Measurements from ENCODE around the gene NELL2.
"Not testable (repeated sequence)": the region's sequence is repeated elsewhere in the genome, so short reads cannot be mapped to it uniquely, and the experiment has no call there.

NELL2 gene

GRCh38 chr12:44847403-44847802, 28.7 kb downstream of the NELL2 start:
- DNase-seq, result no peak

DNA sequence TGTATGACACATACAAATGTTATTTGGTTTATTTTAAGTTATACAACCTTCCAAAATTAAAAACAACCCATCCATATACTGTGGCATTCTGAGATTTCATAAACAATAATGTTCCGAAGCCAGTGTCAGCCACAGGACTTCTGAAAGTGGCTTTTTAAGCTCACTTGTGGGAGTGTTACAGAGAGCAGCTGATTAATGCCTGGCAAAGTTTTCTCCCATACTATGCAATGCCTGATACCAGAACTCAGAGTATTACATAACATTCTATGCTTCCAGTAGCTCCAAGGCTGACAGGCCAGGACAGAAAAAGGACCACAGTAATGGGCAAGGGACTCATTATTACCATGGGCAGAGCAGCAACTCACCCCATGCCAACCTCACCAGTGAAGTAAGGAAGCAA, 29.3 kb downstream of the NELL2 start:
- DNase-seq, result no peak

DNA sequence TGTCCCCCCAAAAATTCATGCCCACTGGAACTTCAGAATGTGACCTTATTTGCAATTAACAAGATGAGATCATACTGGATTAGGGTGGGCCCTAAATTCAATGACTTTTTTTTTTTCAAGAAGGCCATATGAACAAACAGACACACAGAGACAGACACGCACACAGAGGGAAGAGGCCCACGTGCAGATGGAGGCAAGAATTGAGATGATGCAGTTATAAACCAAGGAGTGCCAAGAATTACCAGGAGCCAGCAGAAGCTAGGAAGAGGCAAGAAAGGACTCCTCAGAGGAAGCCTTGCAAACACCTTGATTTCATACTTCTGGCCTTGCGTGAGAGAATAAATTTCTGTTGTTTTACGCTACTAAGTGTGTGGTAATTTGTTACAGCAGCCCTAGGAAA, 33.4 kb downstream of the NELL2 start:
- DNase-seq, result no peak

DNA sequence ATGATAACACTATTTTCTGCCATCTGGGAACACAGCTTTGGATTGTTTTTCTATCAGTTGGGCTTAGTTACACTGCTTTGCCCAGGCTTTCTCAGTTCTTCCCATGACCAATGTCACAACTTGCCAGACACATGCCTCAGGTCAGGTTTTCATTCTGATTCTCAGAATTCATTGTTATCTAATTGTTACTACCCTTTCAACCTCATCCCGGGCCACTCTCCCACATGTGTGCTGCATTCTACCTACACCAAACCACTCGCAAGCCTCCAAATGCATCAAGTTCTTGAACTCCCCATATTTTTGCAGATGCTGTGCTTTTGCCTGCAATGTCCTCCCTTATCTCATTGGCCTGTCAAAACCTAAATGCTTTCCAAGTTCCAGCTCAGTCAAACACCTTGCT, 36.3 kb downstream of the NELL2 start:
- DNase-seq, result no peak

DNA sequence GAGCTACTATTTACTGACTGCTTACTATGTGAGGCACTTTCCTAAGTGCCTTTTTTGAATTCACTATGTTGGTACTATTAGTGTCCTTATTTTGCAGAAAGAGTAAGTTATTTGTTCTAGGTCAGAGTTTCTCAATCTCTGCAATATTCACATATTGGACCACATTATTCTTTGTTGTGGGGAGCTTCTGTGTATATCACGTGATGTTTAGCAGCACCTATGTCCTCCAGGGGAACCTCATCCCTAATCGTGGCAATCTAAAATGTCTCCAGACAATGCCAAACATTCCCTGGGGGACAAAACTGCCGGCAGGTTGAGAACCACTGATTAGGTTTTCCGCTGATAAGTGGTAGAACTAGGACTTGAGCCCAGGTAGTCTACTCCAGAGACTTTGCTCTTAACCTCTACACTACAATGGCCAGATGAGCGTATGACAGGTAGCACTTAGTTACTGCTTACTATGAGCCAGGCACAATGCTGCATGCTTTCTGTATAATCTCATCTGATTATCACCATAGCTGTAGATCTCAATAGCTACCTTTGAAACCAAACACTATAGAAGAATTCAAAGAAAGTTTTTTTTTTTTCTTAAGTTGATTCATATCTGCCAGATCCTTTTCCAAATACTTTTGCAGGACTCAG, 38.9 kb downstream of the NELL2 start:
- no peak for DNase-seq

DNA sequence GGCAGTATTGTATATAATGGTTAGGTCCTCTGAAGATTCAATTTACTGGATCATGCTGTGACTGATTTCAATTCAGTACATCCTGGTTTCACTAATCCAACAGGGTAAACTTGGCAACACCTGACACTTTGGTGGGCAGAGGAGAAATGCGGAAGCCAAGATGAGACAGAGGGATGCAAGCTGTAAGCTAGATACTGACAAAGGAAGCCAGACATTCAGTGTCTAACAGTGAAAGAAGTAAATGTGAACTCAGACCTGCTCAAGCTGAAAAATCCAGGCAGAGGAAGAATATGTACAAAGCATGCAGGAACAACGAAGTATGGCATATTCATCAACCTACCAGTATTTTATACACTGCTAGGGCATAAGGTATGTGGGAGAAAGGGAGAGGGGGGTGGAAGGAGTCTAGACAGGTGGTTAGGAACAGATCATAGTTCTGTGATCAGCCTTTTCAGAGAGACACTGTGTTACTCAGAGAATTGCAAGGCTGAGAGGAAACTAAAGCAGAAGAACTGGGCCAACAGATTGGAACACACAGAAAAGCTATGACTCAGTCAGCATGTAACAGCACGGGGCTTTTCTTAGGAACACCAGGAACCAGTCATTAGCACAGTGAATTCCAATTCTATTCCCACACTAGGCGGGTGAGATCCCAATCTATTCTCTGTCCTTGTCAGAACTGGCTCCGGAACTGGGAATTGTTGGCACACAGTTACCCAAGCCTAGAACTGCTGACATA, 40.3 kb downstream of the NELL2 start:
- no peak for DNase-seq

- not testable (repeated sequence) for DNase-seq
Observed at GRCh38 chr12:44834996-44835395, 41.1 kb downstream of the NELL2 start.

DNA sequence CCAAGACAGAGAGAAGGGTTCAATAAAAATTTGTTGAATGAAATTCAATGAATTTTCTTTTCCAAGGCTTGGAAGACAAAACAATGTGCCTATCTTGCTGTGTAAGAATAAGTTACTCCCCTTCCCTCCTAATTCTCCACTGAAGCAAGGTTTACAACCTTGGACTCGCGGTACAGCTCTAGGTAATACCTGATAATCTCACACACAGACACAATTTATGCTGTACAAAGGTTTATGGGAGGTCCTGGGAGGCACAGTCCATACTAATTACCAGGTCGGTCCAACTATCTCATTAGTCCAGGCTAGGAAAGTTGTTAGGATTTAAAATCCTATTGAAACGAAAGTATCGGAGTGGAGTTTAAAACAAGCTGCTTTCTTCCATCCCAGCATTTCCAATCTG, 42.6 kb downstream of the NELL2 start:
- DNase-seq, result no peak

- DNase-seq, result no peak
Observed at GRCh38 chr12:44830566-44831055, 45.5 kb downstream of the NELL2 start.

DNA sequence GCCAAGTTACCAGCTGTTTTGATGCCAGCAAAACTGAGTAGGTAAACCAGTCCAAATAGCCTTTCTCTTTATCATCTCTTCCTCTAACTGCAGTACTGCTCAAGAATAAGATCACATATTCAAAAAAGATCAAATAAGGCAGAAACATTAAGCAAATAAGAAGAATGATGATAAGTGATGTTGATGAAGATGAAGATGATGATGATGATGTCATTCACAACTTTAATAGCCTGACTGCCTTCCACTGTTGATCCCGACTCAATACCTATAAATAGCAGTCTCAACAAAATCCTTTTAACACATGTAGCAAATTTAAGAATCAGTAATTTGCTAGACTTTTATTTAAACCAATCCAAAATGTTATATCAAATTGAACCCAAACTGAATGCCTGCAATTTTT, 47.1 kb downstream of the NELL2 start:
- DNase-seq, result no peak

DNA sequence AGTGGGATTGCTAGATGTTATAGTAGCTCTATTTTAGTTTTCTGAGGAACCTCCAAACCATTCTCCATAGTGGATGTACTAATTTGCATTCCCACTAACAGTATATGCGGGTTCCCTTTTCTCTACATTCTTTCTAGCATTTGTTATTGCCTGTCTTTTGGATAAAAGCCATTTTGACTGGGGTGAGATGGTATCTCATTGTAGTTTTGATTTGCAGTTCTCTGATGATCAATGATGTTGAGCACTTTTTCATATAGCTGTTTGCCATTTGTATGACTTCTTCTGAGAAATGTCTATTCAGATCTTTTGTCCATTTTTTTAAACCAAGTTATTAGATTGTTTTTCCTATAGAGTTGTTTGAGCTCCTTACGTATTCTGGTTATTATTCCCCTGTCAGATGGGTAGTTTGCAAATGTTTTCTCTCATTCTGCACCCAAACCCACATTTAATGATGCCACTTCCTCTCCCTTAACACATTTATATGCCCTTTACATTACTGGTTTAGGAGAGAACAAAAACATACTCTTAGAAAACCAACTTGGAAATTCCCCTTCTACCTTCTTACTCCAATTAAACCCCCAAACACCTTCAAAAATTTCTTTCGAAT, 48.2 kb downstream of the NELL2 start:
- no peak for DNase-seq

DNA sequence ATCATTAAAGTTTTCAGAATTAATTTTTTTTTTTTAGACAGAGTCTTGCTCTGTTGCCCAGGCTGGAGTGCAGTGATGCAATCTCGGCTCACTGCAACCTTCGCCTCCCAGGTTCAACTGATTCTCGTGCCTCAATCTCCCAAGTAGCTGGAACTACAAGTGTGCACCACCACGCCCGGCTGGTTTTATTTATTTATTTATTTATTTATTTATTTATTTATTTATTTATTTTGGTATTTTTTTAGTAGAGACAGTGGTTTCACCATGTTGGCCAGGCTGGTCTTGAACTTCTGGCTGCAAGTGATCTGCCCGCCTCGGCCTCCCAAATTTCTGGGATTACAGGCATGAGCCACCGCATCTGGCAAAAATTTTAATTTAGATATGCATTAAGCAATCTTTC, 54.4 kb downstream of the NELL2 start:
- not testable (repeated sequence) for DNase-seq

- DNase-seq, result no peak
Observed at GRCh38 chr12:44819884-44820283, 56.2 kb downstream of the NELL2 start.

DNA sequence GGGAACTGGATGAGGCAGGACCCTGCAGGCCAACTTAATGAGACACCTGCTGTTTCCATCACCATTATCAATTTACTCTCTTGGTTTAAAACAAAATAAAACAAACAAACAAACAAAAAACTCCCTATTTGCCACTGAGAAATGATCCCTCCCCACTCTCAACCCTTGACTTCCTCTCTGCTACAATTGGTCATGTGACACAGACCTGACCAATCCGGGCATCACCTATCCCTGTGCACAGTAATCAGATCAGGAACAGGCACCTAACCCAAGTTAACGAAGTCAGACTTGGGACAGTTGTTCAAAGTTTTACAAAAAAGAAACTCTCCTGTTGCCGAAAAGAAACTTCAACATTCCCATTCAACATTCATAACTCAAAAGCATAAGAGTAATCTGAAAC, 58.4 kb downstream of the NELL2 start:
- DNase-seq, result no peak

- DNase-seq, result no peak
Observed at GRCh38 chr12:44816446-44817017, 59.6 kb downstream of the NELL2 start.

- no peak for DNase-seq
Observed at GRCh38 chr12:44812062-44812461, 64.1 kb downstream of the NELL2 start.

GRCh38 chr12:44804068-44804467, 72.0 kb downstream of the NELL2 start:
- DNase-seq, result no peak

- no peak for DNase-seq
Observed at GRCh38 chr12:44795970-44796369, 80.1 kb downstream of the NELL2 start.

- no peak for DNase-seq
Observed at GRCh38 chr12:44788731-44789130, 87.4 kb downstream of the NELL2 start.

GRCh38 chr12:44780221-44780790, 95.8 kb downstream of the NELL2 start:
- no peak for DNase-seq

DNA sequence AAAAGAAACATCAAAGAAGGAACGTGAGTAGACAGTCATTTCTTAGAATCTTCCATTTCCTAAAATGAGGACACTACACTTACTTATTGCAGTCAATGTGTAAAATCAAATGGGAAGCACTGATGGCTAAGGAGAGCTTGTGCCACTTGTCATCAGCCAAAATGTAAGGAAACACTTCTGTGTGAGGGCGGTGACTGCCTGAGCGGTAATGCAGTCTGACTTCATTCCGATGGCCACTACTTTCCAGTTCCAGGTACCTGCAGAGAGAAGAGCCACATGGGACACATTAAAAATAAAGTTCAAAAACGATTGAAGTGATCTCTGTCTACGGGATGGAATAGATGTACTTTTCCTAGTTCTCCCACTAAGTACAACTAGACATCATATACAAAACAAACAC, 96.3 kb downstream of the NELL2 start:
- DNase-seq, result no peak

GRCh38 chr12:44778863-44779262, 97.3 kb downstream of the NELL2 start:
- no peak for DNase-seq

DNA sequence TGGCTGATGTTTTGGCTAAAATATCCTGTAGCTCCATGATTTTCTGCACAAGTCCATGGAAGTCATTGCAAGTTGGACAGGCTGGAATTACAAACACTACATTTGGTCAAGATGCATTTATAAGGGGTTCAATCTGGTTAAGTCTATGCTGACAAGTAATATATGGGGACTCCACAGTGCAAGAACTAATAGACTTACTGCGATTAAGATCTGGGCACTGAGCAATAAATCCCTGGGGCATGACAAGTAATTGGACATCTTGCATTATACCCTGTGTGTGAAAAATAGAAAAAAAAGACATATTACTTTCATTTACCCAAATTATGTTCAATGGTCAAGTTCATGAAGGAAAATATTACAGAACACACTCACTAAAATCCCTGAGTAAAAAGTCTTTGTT, 99.1 kb downstream of the NELL2 start:
- DNase-seq, result no peak

DNA sequence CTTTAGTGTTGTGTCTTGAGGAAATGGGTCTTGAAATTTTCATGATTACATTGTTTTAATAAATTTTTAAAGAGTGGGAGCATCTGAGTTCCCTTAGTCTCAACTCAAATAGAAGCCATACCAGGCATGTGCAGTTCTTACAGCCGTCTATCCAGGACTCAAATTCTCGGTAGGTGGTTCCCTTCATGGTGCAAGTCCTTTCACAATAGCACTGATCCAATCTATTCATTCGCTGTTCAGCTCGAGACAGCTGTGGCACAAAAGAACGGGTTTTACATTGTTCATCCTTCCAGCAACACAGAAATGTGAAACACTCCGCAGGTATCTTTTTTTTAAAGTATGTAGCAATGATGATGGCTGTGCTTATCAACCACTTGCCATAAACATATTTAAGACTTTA, 100.2 kb downstream of the NELL2 start:
- no peak for DNase-seq
